Mesothelial cell of epicardium (in vitro differentiated cells): ENCODE results near the gene SRP14. TPM values are rescaled to one million over a fixed set of nuclear protein-coding genes. Genes with fewer than 3 reads are reported as not detected.

Experiments
- DNase-seq, 2 experiments: peaks; one replicate each; pipeline ENCODE4 v3.0.0; 2021; ENCODE audit warnings: low spot score in 2 of 2; ENCODE audit not compliant: unreplicated experiment in 2 of 2
- H3K27ac Mint-ChIP-seq: 2 replicates; pipeline ENCODE4 v1.8.0; 2021; ENCODE audit warnings: mixed read lengths
- H3K27me3 Mint-ChIP-seq: 2 replicates; pipeline ENCODE4 v1.8.0; 2021; ENCODE audit warnings: low read depth, mixed read lengths
- H3K36me3 Mint-ChIP-seq: 2 replicates; pipeline ENCODE4 v1.8.0; 2021; ENCODE audit warnings: mixed read lengths
- H3K4me1 Mint-ChIP-seq: 2 replicates; pipeline ENCODE4 v1.8.0; 2021; ENCODE audit warnings: mixed read lengths
- H3K4me3 Mint-ChIP-seq: 2 replicates; pipeline ENCODE4 v1.8.0; 2021; ENCODE audit warnings: mild to moderate bottlenecking, moderate library complexity, mixed read lengths
- H3K9me3 Mint-ChIP-seq: 2 replicates; pipeline ENCODE4 v1.8.0; 2021; ENCODE audit warnings: mixed read lengths
- CTCF ChIP-seq: fragments of 200-600 bp; sonication (generic); IDR thresholded peaks from one replicate; pipeline ENCODE4 v1.5.0; 2021; ENCODE audit warnings: antibody characterized with exemption; ENCODE audit not compliant: unreplicated experiment
- total RNA-seq: library from RNA; stranded (reverse); gene quantifications from 3 replicates; pipeline ENCODE4 v1.2.1, GENCODE V29; 2021

SRP14 gene
- total RNA-seq, 1 donor from 2014 or later: 198 TPM

- no peaks in the 10 kb centered on the region for H3K4me1 Mint-ChIP-seq
- H3K27ac Mint-ChIP-seq: no peak overlapping the region
- H3K36me3 Mint-ChIP-seq: peaks cover 31% of the 10 kb centered on the region
- H3K27me3 Mint-ChIP-seq: no peaks in the 10 kb centered on the region
- no peak for TF ChIP-seq CTCF
- no peaks in the 10 kb centered on the region for H3K9me3 Mint-ChIP-seq
- no peak for DNase-seq
- no peak overlapping the region for H3K4me3 Mint-ChIP-seq
Observed at GRCh38 chr15:40003116-40003916, 35.7 kb downstream of the SRP14 start.

- Mint-ChIP-seq H3K9me3 (no peaks in the 10 kb centered on the region), H3K4me1 (no peaks in the 10 kb centered on the region), H3K27ac (no peak overlapping the region), H3K4me3 (no peak overlapping the region), H3K27me3 (no peaks in the 10 kb centered on the region), H3K36me3 (peaks cover 26% of the 10 kb centered on the region)
- DNase-seq: no peak
- TF ChIP-seq CTCF: no peak
Observed at GRCh38 chr15:40002295-40002694, 36.7 kb downstream of the SRP14 start.

GRCh38 chr15:39999538-40000200 is 39.3 kb downstream of the SRP14 start:
- H3K36me3 Mint-ChIP-seq: peaks cover 28% of the 10 kb centered on the region
- TF ChIP-seq CTCF: no peak
- H3K4me3 Mint-ChIP-seq: no peak overlapping the region
- no peaks in the 10 kb centered on the region for H3K27me3 Mint-ChIP-seq
- DNase-seq: no peak
- no peak overlapping the region for H3K27ac Mint-ChIP-seq
- H3K9me3 Mint-ChIP-seq: no peaks in the 10 kb centered on the region
- no peaks in the 10 kb centered on the region for H3K4me1 Mint-ChIP-seq

GRCh38 chr15:39998511-39999077 is 40.4 kb downstream of the SRP14 start:
- H3K27me3 Mint-ChIP-seq: no peaks in the 10 kb centered on the region

GRCh38 chr15:39997639-39998038 is 41.3 kb downstream of the SRP14 start:
- TF ChIP-seq CTCF: no peak
- DNase-seq: no peak
- no peaks in the 10 kb centered on the region for H3K9me3 Mint-ChIP-seq
- no peak overlapping the region for H3K27ac Mint-ChIP-seq
- no peak overlapping the region for H3K4me3 Mint-ChIP-seq
- no peaks in the 10 kb centered on the region for H3K4me1 Mint-ChIP-seq
- H3K27me3 Mint-ChIP-seq: no peaks in the 10 kb centered on the region
- H3K36me3 Mint-ChIP-seq: peaks cover 32% of the 10 kb centered on the region

More at GRCh38 chr15:39998511-39999077, 40.4 kb downstream of the SRP14 start:
- H3K4me1 Mint-ChIP-seq: no peaks in the 10 kb centered on the region
- H3K9me3 Mint-ChIP-seq: no peaks in the 10 kb centered on the region
- peaks cover 30% of the 10 kb centered on the region for H3K36me3 Mint-ChIP-seq
- no peak overlapping the region for H3K4me3 Mint-ChIP-seq
- DNase-seq: no peak
- H3K27ac Mint-ChIP-seq: no peak overlapping the region
- no peak for TF ChIP-seq CTCF
